Measurements from ENCODE around the gene ANKRD26.

ANKRD26 gene

DNA sequence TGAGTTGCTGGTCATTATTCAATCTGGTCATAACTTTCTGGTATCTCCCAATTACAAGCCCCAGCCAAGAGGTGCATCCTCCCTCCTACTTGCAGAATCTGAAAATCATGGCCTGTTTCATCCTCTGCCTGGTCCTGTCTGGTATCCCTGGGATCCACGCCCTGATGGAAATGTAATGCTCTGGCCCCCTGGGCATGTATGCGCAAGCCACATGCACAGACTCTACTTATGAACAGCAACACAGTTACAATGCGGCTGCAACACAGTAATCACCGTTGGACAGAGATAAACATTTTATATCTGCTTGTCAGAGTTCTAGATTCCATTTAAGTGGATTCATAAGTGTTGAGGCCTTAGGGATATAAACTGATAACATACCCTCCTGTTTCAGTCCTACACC, 121.8 kb downstream of the ANKRD26 start:
- TF ChIP-seq, protein P1, sequence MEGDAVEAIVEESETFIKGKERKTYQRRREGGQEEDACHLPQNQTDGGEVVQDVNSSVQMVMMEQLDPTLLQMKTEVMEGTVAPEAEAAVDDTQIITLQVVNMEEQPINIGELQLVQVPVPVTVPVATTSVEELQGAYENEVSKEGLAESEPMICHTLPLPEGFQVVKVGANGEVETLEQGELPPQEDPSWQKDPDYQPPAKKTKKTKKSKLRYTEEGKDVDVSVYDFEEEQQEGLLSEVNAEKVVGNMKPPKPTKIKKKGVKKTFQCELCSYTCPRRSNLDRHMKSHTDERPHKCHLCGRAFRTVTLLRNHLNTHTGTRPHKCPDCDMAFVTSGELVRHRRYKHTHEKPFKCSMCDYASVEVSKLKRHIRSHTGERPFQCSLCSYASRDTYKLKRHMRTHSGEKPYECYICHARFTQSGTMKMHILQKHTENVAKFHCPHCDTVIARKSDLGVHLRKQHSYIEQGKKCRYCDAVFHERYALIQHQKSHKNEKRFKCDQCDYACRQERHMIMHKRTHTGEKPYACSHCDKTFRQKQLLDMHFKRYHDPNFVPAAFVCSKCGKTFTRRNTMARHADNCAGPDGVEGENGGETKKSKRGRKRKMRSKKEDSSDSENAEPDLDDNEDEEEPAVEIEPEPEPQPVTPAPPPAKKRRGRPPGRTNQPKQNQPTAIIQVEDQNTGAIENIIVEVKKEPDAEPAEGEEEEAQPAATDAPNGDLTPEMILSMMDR (conservative IDR thresholded peaks at IDR 0.05) = no peak
- no peak for TF ChIP-seq ZFX (IDR thresholded peaks at IDR 0.05)
- no peak overlapping the region for H3K27ac ChIP-seq

DNA sequence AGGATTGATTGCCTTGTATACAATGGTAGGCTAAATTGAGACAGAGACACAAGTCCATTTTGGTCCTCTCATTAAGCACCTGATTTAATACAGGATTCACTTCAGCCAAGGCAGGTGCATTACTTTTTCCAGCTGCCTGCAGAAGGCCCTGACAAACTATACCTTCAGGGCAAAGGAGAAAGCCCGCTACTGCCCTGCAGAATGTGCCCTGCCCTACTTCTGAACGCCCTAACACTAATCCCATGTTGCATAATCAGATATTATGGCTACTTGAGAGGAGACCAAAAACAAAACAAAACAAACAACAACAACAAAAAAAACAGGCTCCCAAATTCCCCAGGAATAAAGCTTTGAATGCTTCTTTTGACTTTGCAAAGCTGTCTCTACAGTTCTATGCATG, 122.7 kb downstream of the ANKRD26 start:
- no peak overlapping the region for H3K27ac ChIP-seq

DNA sequence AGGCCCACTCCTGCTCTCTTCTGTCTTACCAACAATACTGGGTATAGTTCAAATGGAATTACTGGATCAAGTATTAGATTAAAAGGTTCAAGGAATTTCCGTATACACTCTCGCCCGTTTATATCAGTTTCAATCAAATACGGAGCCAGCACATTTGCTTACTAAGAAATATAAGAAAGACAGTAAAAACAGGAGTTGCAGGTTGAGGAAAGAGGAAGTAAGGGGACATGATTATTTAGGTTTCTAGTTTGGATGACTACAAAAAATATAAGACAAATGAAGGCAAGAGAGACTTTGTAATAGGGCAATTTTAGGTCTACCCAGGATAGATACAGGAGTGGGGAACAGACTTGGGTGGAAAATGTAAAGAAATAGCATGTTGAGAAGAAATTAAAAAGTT, 129.6 kb downstream of the ANKRD26 start:
- H3K27ac ChIP-seq = no peak overlapping the region
- TF ChIP-seq, protein P1 (conservative IDR thresholded peaks at IDR 0.05) = no peak
- no peak for TF ChIP-seq ZFX (IDR thresholded peaks at IDR 0.05)

More for the DNA sequence above, 122.7 kb downstream of the ANKRD26 start:
- TF ChIP-seq, protein P1 (conservative IDR thresholded peaks at IDR 0.05) = no peak
- TF ChIP-seq ZFX (IDR thresholded peaks at IDR 0.05) = no peak

DNA sequence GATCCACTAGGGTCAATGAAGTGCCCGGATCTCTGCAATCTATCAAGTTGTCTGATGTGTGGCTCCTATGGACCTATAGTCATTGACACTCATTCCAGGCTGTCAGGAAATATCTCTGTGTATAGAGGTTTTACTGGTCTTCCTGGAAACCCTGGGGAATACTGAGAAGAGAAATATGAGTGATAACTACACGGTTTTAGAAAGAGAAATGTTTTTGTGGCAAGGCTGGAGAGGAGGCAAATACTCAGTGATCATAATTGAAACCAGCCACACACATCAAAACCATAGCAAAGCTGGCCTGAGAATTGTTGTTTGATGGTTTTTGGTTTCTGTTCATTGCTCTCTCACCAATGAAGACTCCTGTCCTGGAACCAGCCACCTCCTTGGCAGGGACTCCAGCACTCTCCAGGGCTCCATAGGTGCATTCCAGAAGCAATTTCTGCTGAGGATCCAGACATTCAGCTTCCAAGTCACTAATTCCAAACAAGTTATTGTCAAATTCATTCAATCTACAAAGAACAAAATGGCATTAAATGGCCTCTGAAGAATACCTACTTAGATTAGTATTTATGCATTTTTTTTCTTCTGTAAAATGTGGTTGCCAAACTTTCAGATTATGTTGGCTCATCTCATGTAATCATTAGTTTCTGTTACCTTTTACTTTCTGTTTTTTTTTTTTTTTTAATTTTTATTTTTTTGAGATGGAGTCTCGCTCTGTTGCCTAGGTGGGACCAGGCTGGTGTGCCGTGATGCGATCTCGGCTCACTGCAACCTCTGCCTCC, 131.0 kb downstream of the ANKRD26 start:
- H3K27ac ChIP-seq = no peak overlapping the region

DNA sequence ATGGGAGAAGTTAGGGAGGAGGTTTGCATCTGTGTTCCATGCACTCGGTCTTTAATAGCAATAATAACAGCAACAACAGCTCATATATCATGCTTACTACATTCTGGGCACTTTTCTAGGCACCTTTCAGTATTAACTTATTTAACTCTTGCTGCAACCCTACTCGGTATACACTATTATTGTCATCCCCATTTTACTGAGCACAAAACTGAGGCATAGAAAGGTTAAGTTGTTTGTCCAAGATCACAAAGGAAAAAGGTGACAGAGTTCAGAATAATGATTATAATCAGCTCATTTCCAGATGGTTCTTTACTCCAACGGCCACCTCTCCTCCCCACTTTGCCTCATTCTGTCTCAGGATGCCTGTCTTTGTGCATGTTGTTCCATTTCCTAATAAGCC, 137.5 kb downstream of the ANKRD26 start:
- no peak overlapping the region for H3K27ac ChIP-seq
- TF ChIP-seq, protein P1 (conservative IDR thresholded peaks at IDR 0.05) = no peak
- TF ChIP-seq ZFX (IDR thresholded peaks at IDR 0.05) = no peak

More for the DNA sequence above, 131.0 kb downstream of the ANKRD26 start:
- TF ChIP-seq, protein P1 (conservative IDR thresholded peaks at IDR 0.05) = no peak
- no peak for TF ChIP-seq ZFX (IDR thresholded peaks at IDR 0.05)

DNA sequence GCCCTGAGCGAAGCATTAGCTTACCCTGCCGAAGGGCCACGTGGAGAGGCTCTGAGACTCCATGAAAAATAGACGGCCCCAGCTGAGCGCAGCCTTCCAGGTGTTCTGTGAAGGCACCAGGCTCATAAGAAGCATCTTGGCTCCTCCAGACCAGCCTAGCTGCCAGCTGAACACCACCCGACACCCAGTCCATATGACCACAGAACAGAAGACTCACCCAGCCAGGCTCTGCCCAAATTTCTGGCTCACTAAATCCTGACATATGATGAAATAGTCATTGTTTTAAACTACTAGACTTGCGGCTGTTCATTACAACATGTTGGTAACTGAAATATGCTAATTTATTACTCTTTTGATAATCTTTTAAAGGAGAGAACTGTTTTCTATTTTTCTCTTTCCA, 140.0 kb downstream of the ANKRD26 start:
- H3K27ac ChIP-seq = no peak overlapping the region
- TF ChIP-seq ZFX (IDR thresholded peaks at IDR 0.05) = no peak
- TF ChIP-seq, protein P1 (conservative IDR thresholded peaks at IDR 0.05) = no peak

DNA sequence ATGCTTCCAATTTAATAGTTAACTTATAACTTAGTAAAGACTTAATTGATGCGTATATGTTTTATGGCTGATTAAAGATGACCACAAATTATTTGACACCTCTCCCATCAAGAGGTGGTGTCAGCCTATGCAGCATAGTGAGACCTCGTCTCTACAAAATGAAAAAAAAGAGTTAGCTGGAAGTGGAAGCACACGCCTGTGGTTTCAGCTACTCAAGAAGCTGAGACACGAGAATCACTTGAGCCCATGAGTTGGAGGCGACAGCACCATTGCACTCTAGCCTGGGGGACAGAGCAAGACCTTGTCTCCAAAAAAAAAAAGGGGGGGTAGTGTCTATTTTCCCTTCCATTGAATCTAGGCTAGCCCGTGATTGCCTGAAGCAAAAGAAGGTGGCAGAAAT, 140.5 kb downstream of the ANKRD26 start:
- no peak overlapping the region for H3K27ac ChIP-seq
- TF ChIP-seq ZFX (IDR thresholded peaks at IDR 0.05) = no peak
- TF ChIP-seq, protein P1 (conservative IDR thresholded peaks at IDR 0.05) = no peak

Measured in C4-2B (cell line).